HEK293T (cell line): ENCODE data around the gene EIF3L.

Experiments used
- CTCF ChIA-PET: fragments of 350-600 bp; formaldehyde crosslinking; extraction: SDS; loops from one replicate; lab custom pipeline; 2021; ENCODE audit warnings: antibody characterized with exemption, inconsistent platforms; lab: Yijun Ruan, JAX
- POLR2A ChIA-PET: fragments of 350-600 bp; formaldehyde crosslinking; extraction: SDS; loops from one replicate; lab custom pipeline; 2020; ENCODE audit warnings: antibody characterized with exemption, inconsistent platforms; lab: Yijun Ruan, JAX
- DNase-seq: peaks from one replicate; pipeline ENCODE4 v3.0.0; 2012; ENCODE audit warnings: mixed read lengths; ENCODE audit errors: extremely low spot score
- ARNT ChIP-seq: fragments of 450-650 bp; IDR thresholded peaks from 2 replicates; pipeline ENCODE4 v1.6.1; 2017; ENCODE audit warnings: mild to moderate bottlenecking
- BHLHE40 ChIP-seq: fragments of 450-650 bp; IDR thresholded peaks from 2 replicates; pipeline ENCODE4 v1.6.1; 2016; ENCODE audit warnings: mild to moderate bottlenecking, moderate library complexity, borderline replicate concordance
- CTBP1 ChIP-seq: fragments of 450-650 bp; IDR thresholded peaks from 2 replicates; pipeline ENCODE4 v1.6.1; 2016; ENCODE audit warnings: borderline replicate concordance
- ELF4 ChIP-seq: fragments of 450-650 bp; IDR thresholded peaks from 2 replicates; pipeline ENCODE4 v1.6.1; 2017; ENCODE audit warnings: antibody characterized with exemption
- FOXA1 ChIP-seq: fragments of 450-650 bp; IDR thresholded peaks from 2 replicates; pipeline ENCODE4 v1.6.1; 2016; ENCODE audit warnings: mild to moderate bottlenecking
- FOXM1 ChIP-seq: fragments of 450-650 bp; IDR thresholded peaks from 2 replicates; pipeline ENCODE4 v1.6.1; 2017; ENCODE audit warnings: mild to moderate bottlenecking, borderline replicate concordance
- HDGF ChIP-seq: fragments of 450-650 bp; IDR thresholded peaks from 2 replicates; pipeline ENCODE4 v1.6.1; 2017; ENCODE audit warnings: antibody characterized with exemption, borderline replicate concordance
- L3MBTL2 ChIP-seq: fragments of 450-650 bp; conservative IDR thresholded peaks from 2 replicates; pipeline ENCODE4 v1.6.1; 2016; ENCODE audit warnings: mild to moderate bottlenecking
- LEF1 ChIP-seq: fragments of 450-650 bp; IDR thresholded peaks from 2 replicates; pipeline ENCODE4 v1.6.1; 2017; ENCODE audit warnings: mild to moderate bottlenecking, borderline replicate concordance
- SP1 ChIP-seq: fragments of 450-650 bp; IDR thresholded peaks from 2 replicates; pipeline ENCODE4 v1.6.1; 2017
- TF ChIP-seq, protein P1 (sequence below): fragments of 450-650 bp; IDR thresholded peaks from 2 replicates; pipeline ENCODE4 v1.6.1; 2016

The EIF3L gene

DNA sequence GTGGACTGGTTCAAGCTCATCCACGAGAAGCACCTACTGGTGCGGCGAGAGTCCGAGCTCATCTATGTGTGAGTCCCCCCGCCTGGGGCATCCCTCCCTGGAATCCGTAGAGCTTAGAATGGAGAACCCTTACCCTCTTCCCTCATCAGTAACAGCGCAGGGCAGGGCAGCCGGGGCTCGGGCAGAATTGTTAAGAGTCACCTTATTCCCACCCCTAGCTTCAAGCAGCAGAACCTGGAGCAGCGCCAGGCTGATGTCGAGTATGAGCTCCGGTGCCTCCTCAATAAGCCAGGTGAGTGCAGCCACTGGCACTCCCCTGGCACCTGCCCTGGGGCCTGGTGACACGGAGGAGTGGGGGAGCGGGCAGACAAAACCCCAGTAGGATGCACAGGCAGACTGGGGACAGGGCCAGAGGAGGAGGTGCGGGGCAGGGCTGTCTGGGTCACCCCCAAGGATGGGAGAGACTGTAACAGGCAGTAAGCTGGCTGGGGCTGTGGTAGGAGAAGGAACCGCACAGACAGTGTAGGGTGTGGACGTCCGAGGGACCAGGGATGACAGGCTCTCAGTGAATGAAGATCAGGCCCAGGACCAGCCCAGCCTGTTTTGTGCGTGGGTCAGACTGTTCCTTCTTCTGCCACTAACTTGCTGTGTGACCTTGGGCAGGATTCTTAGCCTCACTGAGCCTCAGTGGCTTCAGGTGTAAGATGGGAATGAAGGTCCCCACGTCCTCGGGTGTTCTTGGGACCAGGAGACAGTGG is 83.8 kb downstream of the EIF3L start:
- TF ChIP-seq HDGF (no peak), FOXM1 (no peak), L3MBTL2 (no peak), LEF1 (no peak), FOXA1 (no peak), BHLHE40 (no peak), CTBP1 (no peak)
- TF ChIP-seq, protein P1, sequence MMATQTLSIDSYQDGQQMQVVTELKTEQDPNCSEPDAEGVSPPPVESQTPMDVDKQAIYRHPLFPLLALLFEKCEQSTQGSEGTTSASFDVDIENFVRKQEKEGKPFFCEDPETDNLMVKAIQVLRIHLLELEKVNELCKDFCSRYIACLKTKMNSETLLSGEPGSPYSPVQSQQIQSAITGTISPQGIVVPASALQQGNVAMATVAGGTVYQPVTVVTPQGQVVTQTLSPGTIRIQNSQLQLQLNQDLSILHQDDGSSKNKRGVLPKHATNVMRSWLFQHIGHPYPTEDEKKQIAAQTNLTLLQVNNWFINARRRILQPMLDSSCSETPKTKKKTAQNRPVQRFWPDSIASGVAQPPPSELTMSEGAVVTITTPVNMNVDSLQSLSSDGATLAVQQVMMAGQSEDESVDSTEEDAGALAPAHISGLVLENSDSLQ, result no peak
- ChIA-PET POLR2A (interaction anchor here (1.5 to 5.0 kb wide), 2 partner anchors 20 to 27 kb away, joined by 7 to 31 read pairs; partner anchors contain the start of genes C22orf23, MICALL1 and POLR2F), CTCF (interaction anchor here (0.5 to 1.4 kb wide), 4 partner anchors 10 to 140 kb away, joined by 3 to 4 read pairs (median 3); partner anchors contain the start of gene MICALL1)
- no peak for DNase-seq

DNA sequence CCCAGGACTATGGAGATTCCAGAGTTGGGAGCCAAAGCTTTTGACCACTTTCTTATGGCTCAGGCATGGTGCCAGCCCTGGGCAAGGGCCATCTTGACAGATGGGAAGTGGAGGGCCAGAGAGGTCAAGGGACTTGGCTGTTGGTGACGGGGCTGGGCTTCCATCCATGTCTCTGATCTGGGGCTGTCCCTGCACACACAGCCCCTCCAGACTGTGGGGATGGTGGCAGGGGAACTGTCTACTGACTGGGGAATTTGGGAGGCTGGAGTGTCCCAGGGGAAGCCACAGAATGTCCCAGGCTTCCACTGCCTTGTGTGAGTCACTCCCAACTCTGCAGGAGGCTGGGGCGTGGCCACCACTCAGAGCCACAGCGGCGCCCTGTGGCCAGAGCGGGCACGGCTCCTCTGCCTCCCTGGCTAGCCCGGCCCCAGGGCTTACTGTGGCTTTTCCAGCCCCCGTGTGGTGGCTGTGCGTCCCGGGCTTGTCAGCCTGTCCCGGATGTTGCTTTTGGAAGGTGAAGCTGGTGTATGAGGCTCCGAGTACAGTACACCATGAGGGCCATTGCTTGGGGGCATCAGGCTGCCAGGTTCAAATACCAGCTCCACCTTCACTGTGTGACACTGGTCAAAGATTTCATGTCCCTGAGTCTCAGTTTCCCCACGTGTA is 84.6 kb downstream of the EIF3L start:
- TF ChIP-seq ELF4 (no peak), HDGF (0 out of 2 replicates have a peak, but pooled peaks have one; percentile 43), SP1 (no peak), ARNT (no peak)
- ChIA-PET CTCF (interaction anchor here (0.5 to 1.0 kb wide), 7 partner anchors 9 to 47 kb away, joined by 3 to 6 read pairs (median 3); partner anchors contain the start of genes C22orf23 and POLR2F), POLR2A (interaction anchor here (5.0 kb wide), 1 partner anchor 28 kb away, joined by 31 read pairs; the partner anchor contains the start of gene MICALL1)
- peak; percentile 98 for DNase-seq
